ENCODE measurements around the gene AGPAT1.

GRCh38 chr6:32189069-32189741, 13.3 kb upstream of the AGPAT1 start:
- TF ChIP-seq POLR2AphosphoS5 (IDR thresholded peaks at IDR 0.05; ENCODE audit: low read depth, low read length) (no peak), REST (IDR thresholded peaks at IDR 0.05; ENCODE audit: insufficient read depth in 1 of 2, low read depth in 2 of 2, low read length in 2 of 2) (no peak), SIN3A (IDR thresholded peaks at IDR 0.05; ENCODE audit: borderline replicate concordance, insufficient read depth, low read length) (no peak), FOXP2 (optimal IDR thresholded peaks at IDR 0.05; ENCODE audit: borderline replicate concordance, extremely low read depth, extremely low read length, insufficient read depth) (no peak)
